ENCODE data around the gene WSCD1.

DNA sequence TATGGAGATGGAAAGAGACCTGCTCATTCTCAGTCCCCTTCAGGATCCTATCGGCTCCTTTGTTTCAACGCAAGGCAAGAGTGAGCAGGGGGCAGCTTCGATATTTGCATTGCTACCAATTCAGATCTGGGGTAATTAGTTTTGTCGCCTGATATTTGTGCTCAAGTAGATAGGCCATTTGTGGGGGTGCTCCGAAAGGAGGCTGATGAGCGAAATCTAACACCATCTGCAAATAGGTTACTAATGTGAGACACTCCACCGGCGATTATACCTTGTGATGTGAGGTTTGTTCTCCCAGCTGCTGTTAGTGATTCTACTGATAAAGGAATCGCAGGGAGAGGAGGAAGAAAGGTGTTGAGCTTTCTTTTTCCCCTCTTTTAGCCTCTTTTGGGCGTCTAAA lies 31.5 kb downstream of the WSCD1 start:
- TF ChIP-seq, protein P1, sequence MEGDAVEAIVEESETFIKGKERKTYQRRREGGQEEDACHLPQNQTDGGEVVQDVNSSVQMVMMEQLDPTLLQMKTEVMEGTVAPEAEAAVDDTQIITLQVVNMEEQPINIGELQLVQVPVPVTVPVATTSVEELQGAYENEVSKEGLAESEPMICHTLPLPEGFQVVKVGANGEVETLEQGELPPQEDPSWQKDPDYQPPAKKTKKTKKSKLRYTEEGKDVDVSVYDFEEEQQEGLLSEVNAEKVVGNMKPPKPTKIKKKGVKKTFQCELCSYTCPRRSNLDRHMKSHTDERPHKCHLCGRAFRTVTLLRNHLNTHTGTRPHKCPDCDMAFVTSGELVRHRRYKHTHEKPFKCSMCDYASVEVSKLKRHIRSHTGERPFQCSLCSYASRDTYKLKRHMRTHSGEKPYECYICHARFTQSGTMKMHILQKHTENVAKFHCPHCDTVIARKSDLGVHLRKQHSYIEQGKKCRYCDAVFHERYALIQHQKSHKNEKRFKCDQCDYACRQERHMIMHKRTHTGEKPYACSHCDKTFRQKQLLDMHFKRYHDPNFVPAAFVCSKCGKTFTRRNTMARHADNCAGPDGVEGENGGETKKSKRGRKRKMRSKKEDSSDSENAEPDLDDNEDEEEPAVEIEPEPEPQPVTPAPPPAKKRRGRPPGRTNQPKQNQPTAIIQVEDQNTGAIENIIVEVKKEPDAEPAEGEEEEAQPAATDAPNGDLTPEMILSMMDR (IDR thresholded peaks at IDR 0.05; ENCODE audit: low read depth, low read length) = no peak
- TF ChIP-seq EZH2phosphoT487 (IDR thresholded peaks at IDR 0.05; ENCODE audit: low read depth) = no peak
